GM21619 (cell line): Measurements from ENCODE around the gene KIF13A.
"Not testable (repeated sequence)": the region's sequence is repeated elsewhere in the genome, so short reads cannot be mapped to it uniquely, and the experiment has no call there.

Experiments used
- ATAC-seq: cut with Tn5 transposase; IDR thresholded peaks from one replicate; pipeline ENCODE4 v1.9.1; 2021; ENCODE audit not compliant: unreplicated experiment

Gene KIF13A

DNA sequence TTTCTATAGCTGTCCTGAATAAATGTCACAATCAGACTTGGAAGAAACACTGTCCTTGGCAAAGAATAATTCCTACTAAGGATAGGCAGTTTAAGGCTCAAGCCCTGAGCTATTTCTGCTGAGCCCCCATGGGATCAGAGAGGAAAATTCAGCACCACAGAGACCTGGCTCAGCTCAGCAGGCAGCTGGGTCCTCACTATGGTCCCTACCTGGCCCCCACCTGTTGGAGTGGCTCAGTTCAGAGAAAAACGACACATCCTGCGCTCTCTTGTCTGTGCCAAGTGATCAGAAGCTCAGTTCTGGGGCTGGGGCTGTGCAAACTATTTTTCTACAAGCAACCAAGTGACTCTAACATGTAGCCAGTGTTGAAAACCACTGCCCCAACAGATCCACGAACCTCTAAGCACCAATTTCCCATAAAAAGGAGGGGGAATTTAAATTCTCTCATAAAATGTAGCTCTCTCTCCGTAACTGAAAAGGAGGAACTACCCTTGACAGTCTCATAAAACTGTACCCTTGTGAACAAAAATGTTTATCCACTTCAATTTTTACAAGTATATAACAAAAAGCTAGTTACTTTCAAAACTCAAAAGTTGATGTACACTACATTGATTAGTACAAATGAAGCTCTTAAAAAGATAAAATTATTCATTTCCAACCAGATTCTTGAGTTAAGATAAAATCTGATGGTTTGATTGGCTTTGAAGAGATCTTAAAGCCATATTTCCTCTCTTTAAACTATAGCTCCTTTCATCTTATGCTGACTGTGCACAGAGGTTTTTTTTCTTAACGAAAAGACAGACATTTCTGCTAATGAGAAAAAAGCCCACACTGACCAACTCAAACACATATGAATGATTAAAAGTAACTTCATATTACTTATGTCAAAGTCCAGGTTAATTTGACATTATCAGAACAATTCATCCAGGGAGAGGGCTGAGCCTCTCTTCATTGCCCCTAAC is 52.0 kb downstream of the KIF13A start:
- ATAC-seq: no peak

DNA sequence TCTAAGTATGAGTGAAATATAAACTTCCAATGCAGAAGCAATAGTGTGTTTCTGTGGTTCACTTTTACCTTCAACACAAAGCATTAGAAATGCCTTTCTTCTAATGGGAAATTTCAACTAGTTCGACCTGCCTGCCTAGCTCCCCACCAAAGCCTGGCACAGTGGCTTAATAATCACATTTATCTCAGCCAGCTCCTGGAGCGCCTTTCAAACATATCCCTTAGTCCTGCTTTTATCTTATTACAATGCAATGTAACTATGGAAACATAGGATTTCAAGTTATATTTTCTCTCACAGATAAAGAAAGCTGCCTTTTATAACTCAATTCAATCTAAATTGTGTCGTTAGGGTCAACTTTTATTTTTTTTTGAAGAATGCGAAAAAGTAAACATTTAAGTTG is 53.7 kb downstream of the KIF13A start:
- ATAC-seq: no peak

DNA sequence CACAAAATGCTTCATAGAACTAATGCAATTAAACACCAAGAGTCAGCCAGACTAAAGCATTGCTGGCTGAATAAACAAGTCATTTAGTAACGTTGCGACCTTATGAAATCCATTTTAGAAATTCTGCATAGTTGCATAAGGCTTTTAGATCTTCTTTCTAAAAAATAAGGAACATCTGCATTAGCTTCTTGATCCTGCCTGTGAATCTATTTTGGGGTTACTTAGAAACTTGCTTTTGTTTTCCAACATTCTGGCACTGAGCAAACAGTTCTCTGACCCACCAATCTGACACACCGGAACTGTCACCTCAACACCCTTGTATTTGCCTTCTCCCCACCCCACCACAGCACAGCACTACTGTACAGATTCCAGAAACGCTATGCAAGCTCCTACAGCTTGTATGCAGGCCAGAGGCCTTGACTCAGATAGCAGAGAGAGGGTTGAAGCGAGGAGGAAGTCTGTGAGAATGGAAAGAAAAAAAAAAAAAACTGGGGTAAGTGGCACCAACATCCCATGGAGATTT is 55.0 kb downstream of the KIF13A start:
- no peak for ATAC-seq

DNA sequence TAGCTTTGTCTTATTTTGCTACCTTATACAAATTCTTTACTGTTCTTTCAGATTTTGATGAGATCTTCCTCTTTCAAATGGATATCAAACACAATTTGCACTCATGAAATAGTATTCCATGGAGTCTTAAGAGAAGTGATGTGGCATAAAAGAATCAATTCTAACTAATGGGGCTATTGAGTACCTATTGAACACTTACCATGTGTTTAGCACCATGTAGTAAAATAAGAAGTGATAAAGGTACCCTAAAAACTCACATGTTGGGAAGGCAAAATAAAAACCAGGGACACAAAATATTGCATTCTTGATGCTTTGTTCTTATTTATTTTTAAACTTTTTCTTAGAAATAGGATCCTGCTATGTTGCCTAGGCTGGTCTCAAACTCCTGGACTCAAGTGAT is 56.2 kb downstream of the KIF13A start:
- ATAC-seq: no peak

DNA sequence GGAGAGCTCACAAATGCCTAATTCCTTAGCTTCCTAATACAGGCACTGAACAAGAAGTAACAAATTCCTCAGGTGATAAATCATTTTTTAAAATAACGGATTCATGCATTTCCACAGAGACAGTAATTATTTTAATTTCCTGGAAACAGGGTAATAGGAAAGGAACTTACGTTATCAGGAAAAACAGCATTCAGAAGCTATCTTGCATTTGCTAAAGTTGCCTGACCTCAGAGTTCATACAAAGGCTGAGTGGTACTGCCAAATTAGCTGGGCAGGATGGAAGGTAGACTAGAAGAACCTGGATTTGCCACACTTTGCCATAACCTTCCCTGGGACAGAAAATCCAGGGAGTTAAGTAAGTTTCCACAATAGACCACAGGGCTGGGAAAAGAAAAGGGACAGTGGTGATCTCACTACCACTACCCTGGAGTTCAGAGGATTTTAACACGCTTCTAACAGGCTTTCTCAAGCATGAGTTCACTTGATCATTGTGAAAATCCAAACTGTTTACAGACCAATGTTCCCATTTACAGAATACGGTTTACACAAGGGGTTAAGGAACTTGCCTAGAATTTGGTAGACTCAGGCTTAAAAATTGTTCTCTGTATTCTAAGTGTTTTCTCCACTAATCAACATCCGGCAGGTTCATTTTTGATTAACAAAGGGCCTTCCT is 57.0 kb downstream of the KIF13A start:
- ATAC-seq: no peak

DNA sequence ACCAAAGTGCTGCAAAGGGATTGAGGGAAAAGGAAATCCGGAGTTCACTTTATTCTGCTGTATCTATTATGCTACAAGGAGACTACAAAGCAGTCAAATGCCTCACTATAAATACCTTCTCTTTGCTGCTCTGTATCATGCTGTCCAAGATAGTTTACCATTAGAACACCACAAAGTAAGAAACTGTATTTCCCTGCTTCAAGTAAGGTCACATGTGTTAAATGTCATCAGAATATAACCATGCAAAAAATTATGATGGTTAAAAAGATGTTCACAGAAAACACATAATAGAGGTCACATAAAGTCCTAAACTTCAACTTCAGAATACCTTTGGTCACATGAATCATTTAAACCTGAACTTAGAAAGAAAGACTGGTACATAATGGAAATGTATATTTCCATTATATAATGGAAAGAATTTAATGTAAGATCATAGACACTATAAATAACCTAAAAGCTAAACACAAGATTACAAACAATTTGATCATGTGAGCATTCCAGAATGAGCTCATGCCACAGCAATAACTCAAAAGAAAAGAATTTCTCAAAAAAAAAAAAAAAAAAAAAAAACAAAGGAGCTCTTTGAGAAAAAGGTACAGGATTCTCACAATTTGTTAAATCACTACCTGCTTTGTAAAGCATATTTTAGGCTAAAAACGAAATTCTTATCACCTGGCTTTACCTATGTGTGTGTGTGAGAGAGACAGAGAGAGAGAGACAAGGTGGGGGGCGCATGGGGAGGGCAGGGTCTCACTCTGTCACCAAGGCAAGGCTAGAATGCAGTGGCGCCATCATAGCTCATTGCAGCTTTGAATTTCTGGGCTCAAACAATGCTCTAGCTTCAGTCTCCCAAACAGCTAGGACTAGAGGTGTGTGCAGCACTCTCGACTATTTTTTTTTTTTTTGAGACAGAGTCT is 58.7 kb downstream of the KIF13A start:
- no peak for ATAC-seq

DNA sequence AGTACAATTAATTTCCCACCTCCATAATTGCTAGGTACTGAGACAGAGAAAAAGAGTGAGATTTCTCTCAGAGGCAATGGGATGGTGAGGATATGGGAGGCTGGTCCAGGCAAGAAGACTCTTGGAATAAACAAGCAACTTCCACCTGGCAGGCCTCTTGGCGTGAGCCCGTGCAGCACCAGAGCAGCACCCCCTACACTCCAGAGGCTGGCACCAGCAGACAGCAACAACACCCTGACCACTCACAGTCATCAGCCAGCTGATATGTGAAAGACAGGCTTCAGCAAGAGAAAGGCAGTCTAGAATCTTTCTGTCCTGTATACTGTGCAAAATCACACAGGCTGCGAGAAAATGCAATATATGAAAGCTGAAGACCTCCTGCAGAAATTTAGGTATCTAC is 59.7 kb downstream of the KIF13A start:
- no peak for ATAC-seq

DNA sequence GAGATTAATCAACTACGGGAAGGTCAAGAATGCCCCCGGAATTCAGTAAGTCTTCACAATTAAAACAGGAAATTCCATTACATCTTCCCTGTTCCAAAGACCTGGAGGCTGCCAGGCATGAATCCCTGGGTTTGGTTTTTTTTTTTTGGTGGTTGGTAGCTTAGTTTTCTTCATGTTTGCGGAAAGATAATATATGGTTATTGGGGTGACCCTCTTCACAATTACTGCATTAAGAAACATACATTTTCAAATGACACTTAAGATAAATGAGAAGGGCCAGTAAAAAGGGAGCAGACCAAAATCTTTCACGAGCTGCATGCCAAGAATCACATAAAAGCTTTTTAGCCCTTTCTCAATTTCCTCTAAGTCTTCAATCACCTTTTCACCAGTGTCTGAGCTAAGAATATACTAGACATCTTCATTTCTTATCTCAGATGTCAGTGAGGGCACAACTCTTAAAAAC is 64.0 kb downstream of the KIF13A start:
- ATAC-seq: no peak

DNA sequence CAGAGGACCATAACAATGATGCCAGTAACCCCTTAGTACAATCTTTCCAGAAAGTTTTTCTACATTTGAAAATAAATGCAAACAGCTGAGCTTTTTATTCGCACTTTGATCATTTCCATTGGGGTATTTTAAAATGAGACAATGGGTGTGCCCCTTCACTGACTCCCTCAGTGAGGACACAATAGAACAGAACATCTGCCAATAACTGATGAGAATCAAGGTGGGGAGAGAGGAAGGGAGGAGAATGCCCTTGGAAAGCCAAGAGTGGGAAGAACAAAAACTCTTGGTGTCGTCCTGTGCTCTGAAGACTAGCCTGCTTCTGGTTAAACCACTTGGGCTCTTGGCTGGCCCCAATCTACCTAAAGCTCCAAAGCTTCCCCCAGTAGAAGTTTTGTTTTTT is 66.0 kb downstream of the KIF13A start:
- ATAC-seq: no peak

DNA sequence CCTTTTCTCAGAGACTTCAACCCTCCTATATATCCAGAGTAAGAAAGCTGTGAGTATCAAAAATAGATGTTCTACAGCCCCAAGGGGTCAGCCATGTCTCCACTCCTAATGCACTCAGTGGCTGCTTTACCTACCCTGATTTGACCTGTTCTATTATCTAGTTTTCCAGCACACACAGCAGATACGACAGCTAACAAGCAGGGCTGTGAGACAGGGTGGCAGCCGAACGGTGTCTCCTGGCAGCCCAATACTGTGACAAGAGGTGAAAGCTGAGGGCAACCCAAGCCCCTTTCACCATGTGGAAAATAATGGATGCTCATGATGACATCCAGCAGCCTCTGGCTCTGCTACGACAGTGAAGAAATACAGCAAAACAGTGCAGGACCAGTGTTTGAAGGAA is 67.9 kb downstream of the KIF13A start:
- no peak for ATAC-seq

DNA sequence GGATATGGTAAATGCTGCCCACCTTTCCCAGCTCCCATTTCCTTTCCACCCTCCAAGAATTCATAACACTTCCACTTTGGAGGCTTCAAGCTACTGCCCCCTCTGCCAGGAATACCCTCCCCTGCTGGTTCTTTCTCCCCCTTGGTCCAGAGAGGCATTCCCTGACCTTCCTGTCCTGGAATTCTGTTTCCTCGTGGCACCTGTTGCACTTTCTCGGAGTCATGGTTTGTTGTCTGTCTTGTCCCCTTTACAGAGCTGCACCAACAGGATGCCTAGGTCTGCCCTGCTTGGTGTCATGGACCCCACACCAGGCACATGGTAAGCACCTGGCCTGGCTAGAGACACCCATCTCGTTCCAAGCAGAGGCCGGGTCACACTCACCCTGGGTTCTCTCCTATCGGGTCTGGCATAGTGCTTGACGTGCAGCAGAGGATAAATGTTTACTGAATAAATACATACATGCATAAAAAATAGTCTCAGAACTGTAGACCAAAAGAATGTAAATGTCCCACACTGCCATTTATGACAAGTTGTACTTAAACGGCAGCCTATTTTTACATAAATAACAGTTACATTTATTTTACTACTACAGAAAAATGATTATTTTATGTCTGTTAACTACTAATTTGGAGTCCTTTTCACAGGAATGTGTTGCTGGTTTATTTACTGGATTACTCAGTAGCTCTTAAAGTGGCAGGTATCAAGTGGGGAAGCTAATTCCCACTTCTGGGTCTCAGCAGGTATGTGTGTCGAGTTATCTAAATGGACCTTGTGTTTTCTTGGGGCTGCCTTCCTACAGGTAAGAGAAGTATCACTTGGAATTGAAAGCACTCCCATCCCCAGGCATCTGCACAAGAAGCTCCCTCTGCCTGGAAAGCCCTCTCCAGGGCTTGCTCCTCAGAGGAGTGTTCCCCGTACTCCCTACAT is 69.3 kb downstream of the KIF13A start:
- no peak for ATAC-seq

DNA sequence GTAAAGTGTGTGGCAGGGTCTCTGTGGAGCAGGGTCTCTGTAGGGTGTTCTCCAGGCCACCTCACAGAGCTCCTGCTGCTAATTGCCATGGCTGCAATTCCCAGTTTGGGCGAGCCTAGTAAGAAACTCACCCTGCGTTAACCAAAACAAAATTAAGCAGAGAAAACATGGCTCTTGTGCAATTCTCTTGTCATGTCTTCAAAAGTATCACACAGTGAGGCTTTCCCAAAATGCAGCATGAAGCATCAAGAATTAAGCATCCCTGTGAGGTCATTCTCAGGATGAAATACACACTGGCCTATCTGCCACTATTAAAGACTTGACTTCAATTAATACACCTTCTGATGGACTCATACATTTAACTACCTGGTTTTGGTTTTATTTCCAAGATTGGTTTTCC is 72.8 kb downstream of the KIF13A start:
- ATAC-seq: no peak

DNA sequence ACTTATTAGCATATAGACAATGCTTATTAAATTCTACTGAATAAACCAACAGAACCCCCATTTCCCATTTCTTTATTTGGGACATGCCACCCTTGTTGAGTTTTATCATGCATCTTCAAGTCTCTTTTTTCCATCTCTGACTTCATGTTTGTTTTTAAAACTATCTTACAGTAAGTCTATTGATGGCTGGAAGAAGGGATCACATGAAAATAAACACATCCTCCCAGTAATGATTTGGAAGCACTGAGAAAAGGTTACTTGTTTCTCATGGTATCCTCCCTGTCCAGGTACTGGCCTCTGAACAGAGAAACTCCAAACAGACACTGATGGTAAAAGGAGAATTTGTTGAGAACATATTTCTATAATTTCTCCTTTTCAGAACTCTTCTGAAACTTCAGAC is 74.9 kb downstream of the KIF13A start:
- ATAC-seq: no peak

DNA sequence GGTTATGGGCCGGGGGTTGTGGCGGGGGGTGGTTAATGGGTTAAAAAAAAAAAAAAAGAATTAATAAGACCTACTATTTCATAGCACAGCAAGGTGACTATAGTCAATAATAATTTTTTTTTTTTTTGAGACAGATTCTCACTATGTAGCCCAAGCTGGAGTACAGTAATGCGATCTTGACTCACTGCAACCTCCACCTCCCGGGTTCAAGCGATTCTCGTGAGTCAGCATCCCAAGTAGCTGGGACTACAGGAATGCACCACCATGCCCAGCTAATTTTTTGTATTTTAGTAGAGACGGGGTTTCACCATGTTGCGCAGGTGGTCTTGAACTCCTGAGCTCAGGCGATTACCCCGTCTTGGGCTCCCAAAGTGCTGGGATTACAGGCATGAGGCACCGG is 75.8 kb downstream of the KIF13A start:
- ATAC-seq: not testable (repeated sequence)

DNA sequence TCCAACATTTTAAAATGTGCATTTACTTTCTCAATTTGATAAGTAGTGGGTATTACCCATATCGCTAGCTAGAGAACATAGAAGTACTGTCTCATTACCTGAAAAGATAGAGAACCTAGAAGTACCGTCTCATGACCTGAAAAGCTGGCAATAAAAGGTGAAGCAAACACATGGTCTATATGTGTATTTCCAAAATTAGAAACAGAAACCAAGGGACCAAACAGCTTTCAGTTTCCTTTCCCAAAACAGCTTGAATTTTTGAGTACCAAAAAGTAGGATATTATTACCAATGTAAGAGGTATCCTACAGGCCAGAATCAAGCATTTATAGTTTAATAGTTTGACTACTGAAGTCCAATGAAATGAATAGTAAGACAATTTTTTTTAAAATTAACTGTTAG is 77.2 kb downstream of the KIF13A start:
- ATAC-seq: no peak

DNA sequence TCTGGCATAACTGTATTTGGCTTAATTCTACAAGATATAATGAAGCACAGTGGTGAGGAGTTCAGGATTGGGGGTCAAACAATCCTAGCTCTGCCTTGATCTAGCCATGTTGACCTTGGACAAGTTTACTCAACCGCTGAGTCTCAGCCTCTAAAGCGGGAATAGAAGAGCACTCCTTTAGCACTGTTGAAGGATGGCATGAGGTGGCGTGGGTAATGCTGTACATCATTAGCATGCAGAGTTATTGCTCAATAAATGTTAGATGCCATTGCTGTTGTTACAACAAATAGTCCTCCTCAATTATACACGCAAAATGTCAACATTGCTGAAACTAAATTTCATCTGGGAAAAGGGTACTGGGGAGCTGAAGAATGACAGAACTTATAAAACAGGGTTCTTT is 78.6 kb downstream of the KIF13A start:
- no peak for ATAC-seq

DNA sequence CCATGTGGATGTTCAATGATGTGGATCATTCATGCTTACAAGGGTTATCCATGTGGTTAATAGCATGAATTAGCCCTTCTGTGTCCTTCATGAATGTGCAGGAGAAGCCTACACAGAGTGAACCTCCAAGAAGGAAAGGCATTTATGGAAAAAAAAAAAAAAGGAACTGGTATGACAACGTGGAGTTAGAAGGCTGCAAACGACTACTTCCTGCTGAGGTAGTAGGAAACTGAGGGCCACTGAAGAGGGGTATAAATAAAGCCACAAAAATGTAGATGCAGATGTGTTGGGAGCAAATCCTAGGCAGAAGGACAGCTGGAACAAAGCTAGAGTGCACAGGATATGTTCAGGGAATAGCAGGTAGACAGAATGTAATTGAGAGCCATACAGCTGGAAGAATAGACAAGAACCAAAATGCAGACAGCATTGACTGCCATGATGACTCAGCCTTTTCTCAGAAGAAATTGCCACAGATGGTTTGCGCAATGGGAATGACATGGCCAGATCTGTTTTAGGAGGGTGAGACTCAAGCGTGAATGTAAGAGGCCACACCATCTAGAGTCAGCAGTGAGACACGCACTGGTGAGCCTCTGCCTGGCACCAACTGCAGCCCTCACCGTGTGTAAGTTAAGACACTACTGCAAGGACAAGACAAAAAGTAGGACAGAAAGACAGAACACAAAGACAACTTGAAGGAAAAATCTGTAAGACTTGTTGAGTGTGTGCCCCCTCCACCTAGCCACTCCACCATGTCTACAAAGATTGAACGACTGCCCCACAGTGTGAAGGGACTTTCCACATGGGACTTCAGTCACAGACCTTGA is 79.8 kb downstream of the KIF13A start:
- ATAC-seq: peak; percentile 67

DNA sequence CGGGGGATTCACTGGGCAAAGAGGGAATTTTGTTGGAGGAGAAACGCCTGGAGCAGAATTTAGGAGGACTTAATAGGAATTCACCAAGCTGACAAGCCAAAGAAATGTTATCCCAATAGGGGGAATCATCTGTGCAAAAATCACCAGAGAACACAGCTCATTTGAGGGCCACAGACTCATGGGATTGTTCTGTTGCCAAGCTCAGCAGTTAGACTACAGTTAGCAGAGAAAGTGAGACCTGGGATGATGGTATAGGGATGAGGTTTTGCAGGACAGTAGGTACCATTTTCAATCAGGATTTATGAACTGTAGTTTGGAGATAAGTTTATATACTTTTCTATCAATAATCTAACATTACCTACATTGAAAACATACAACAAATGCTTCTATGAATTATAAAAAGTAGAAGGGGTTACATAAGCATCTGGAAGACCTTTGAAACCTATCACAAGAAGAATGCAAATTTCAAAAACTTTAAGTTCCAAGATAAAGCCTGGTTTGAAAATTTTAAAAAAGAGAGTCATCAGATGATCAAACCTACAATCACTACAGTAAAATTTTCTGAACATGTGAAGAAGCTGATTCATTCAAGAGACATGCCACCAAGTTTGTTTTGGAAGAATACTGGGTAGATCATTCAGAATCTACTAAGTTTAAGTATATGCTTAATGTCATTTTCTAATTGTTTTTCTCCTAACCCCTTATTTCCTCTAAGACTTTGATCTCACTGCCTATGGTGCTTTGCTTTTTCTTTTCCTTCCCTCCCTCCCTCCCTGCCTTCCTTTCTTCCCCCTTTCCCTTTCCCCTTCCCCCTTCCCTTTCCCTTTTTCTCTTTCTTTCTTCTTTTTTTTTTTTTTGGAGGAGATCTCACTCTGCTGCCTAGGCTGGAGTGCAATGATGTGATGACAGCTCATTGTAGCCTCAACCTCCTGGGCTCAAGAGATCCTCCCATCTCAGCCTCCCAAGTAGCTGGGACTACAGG is 81.5 kb downstream of the KIF13A start:
- no peak for ATAC-seq
